Tibial artery (tissue), 4 donors: ENCODE measurements around the gene OGFOD3.

Experiments used
- DNase-seq, 2 donors: peaks; one replicate each; pipeline ENCODE4 v3.0.0-alpha.2; 2019
- H3K27ac ChIP-seq, 2 donors: fragments of 200-600 bp; sonication (generic) in 1 of 2; 1 replicate in 1 of 2; 2 replicates in 1 of 2; pipeline ENCODE4 v1.5.1; 2018 to 2019; ENCODE audit warnings: mild to moderate bottlenecking in 1 of 2
- H3K27me3 ChIP-seq, 2 donors: fragments of 200-600 bp; sonication (generic) in 1 of 2; one replicate each; pipeline versions ENCODE4 v1.5.1 to v1.6.0; 2016 to 2019
- H3K36me3 ChIP-seq, 3 donors: fragments of 200-600 bp; sonication (generic) in 2 of 3; one replicate each; pipeline ENCODE4 v1.5.1; 2016 to 2019; ENCODE audit warnings: mild to moderate bottlenecking in 2 of 3
- H3K4me1 ChIP-seq, 4 donors: fragments of 200-600 bp; sonication (generic) in 2 of 4; 1 replicate in 3 of 4; 2 replicates in 1 of 4; pipeline ENCODE4 v1.5.1; 2016 to 2019
- H3K4me3 ChIP-seq, 2 donors: fragments of 200-600 bp; sonication (generic) in 1 of 2; 1 replicate in 1 of 2; 2 replicates in 1 of 2; pipeline ENCODE4 v1.5.1; 2018 to 2019; ENCODE audit warnings: mild to moderate bottlenecking in 2 of 2
- H3K9me3 ChIP-seq, 3 donors: fragments of 200-600 bp; sonication (generic) in 1 of 3; one replicate each; pipeline ENCODE4 v1.5.1; 2016 to 2019
- CTCF ChIP-seq, 2 experiments: fragments of 200-600 bp in 1 of 2; fragments of 450-650 bp in 1 of 2; IDR thresholded peaks; one replicate each; pipeline ENCODE4 v1.5.1; 2017 to 2019; ENCODE audit warnings: antibody characterized with exemption in 2 of 2, mild to moderate bottlenecking in 1 of 2, moderate library complexity in 1 of 2
- intact Hi-C: fragments of 100-400 bp; cut with DNase I; formaldehyde crosslinking; loops from one replicate; pipeline ENCODE4 v1.15.0; 2023; ENCODE audit warnings: low total_unique reads

Gene OGFOD3

DNA sequence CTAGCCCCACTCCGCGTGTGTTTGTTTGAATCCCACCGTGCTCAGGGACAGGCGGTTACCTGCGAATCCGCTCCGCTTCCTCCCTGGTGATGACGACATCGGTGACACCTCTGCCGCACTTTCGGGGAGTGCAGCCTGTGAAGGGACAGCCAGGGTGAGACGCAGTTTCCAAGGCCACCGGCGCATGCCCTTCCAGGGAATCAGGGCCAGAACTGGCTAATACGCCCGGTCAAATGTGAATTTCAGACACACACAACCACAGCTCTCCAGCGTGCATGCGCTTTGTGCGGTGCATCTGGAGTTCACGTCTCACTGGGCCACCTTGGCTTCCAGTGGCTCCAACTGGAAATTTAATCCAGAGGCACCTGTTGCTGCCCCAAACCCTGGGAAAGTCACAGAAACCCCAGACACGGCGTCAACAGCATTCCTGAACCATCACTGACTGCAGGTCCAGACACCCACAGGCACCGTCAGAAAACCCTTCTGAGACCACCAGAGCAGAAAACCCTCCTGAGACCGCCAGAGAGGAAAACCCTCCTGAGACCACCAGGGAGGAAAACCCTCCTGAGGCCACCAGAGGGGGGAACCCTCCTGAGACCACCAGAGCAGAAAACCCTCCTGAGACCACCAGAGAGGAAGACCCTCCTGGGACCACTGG is 6.9 kb downstream of the OGFOD3 start:
- no peak for DNase-seq
- no peak overlapping the region for H3K4me3 ChIP-seq
- H3K36me3 ChIP-seq = peaks cover 8 to 46% (median 12%) of the 10 kb centered on the region in 3 donors
- no peaks in the 10 kb centered on the region for H3K9me3 ChIP-seq
- intact Hi-C loops = loop anchor here (5.0 kb wide), 1 partner anchor 54 kb away; the partner anchor contains the start of gene TEX19
- no peaks in the 10 kb centered on the region for H3K27me3 ChIP-seq
- no peak overlapping the region for H3K27ac ChIP-seq
- peaks cover 0 to 5% (median 4%) of the 10 kb centered on the region in 4 donors for H3K4me1 ChIP-seq
- TF ChIP-seq CTCF (IDR thresholded peaks at IDR 0.05) = no peak

DNA sequence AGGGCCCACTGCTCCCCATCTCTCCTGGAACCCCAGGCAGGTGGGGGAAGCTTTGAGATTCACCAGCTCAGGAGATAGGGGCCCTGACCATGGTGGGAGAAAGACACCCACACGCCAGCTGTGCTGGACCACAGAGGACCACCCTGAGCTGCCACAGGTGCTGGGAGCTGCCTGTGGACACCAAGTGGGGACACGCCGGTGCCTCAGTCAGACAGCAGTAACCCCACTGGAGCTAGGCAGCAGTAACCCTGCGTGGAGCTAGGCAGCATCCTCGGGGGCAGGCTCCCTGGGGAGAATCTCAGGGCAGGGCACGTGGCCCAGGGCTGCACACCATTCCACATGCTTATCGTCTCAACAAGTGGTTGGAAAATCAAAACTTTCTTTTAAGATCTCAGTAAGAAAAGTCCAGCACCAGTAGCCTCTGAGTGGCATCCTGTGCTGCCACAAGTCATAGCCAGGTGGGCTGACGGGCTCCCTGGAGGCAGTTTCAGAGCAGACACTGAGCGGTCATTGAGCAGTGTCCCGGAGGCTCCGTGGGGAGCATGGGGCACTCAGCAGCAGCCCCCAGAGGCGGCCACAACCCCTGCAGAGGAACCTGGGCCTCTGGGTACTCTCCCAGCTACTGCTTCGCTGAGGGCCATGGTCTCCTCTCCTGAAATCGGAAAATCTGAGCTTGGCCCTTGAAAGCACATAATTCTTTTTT is 8.2 kb downstream of the OGFOD3 start:
- Histone ChIP-seq H3K9me3 (no peaks in the 10 kb centered on the region), H3K36me3 (peaks cover 8 to 59% (median 16%) of the 10 kb centered on the region in 3 donors), H3K4me1 (peaks cover 0 to 5% (median 4%) of the 10 kb centered on the region in 4 donors), H3K4me3 (no peak overlapping the region), H3K27me3 (no peaks in the 10 kb centered on the region), H3K27ac (no peak overlapping the region)
- TF ChIP-seq CTCF (IDR thresholded peaks at IDR 0.05) = no peak
- no peak for DNase-seq
- intact Hi-C loops = loop anchor here (5.0 kb wide), 1 partner anchor 53 kb away; the partner anchor contains the start of gene TEX19

DNA sequence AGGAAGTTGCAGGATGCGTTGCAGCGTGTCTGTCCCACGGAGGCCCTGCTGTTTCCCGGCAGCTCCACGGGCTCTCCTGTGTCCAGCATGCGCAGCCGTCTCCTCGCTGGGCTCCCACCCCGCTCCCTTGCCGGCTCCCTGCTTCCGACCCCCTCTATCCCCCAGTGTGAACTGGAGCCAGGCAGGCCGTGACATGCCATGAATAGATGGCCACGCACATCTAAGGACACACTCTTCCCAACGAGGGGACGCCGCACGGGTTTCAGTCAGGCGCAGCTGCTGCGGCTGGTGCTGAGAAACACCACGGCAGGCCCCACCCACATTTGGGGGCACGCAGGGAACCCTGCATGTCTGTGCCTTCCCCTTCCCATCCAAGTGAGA is 9.5 kb downstream of the OGFOD3 start:
- intact Hi-C loops = no loop called here
- no peak overlapping the region for H3K4me3 ChIP-seq
- H3K4me1 ChIP-seq = no peaks in the 10 kb centered on the region
- TF ChIP-seq CTCF (IDR thresholded peaks at IDR 0.05) = no peak
- no peak for DNase-seq
- peaks cover 12 to 68% (median 21%) of the 10 kb centered on the region in 3 donors for H3K36me3 ChIP-seq
- H3K27me3 ChIP-seq = no peaks in the 10 kb centered on the region
- no peak overlapping the region for H3K27ac ChIP-seq
- no peaks in the 10 kb centered on the region for H3K9me3 ChIP-seq

GRCh38 chr17:82408288-82408937 is 10.0 kb downstream of the OGFOD3 start:
- Histone ChIP-seq H3K36me3 (peaks cover 17 to 71% (median 26%) of the 10 kb centered on the region in 3 donors), H3K9me3 (no peaks in the 10 kb centered on the region), H3K27ac (no peak overlapping the region), H3K4me3 (no peak overlapping the region), H3K4me1 (no peaks in the 10 kb centered on the region), H3K27me3 (no peaks in the 10 kb centered on the region)
- no peak for DNase-seq
- intact Hi-C loops = no loop called here
- no peak for TF ChIP-seq CTCF (IDR thresholded peaks at IDR 0.05)

DNA sequence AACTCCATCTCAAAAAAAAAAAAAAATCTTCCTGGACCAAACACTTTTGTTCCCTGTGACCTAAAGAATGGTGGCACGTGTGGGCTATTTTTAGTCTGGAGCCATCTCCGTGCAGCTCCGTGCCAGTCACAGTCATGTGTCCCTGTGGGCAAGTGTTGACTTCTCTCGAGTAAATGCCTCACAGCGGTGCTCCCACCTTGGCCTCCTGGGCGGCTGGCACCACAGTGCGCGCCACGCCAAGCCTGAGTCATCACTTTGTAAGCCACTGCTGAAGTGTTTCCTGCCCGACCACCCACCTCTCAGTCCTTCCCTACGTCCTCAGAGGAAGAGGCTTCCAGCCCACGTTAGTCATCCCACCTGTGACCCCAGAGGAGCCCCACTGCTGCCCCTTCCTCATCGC is 11.1 kb downstream of the OGFOD3 start:
- no peak for DNase-seq
- no peak overlapping the region for H3K4me3 ChIP-seq
- H3K36me3 ChIP-seq = peaks cover 29 to 74% (median 36%) of the 10 kb centered on the region in 3 donors
- no peak overlapping the region for H3K27ac ChIP-seq
- H3K4me1 ChIP-seq = no peaks in the 10 kb centered on the region
- H3K9me3 ChIP-seq = no peaks in the 10 kb centered on the region
- intact Hi-C loops = no loop called here
- TF ChIP-seq CTCF (IDR thresholded peaks at IDR 0.05) = no peak
- no peaks in the 10 kb centered on the region for H3K27me3 ChIP-seq
